ENCODE data around the gene AMACR. TPM values are rescaled to one million over a fixed set of nuclear protein-coding genes. Genes with fewer than 3 reads are reported as not detected.
A peak's percentile ranks its signal among the peaks of the same experiment; 100 is the strongest.

The AMACR gene
- total and polyA plus RNA-seq, 9 of the 15 experiments (the other 6 are each of a cell fraction or from before 2014, with no cell fraction given) = 0.72 to 4.6 (median 4.0) TPM

GRCh38 chr5:33984671-33985124, 23.2 kb downstream of the AMACR start, which contains the start of gene SLC45A2 (continued):
- TF ChIP-seq TCF3 (CRISPR knock-in tag; IDR thresholded peaks at IDR 0.05) (no peak), CBX8 (IDR thresholded peaks at IDR 0.05; ENCODE audit: borderline replicate concordance, extremely low read depth, low read depth, low read length, poor library complexity, severe bottlenecking) (no peak), CREB3L1 (IDR thresholded peaks at IDR 0.05; ENCODE audit: borderline replicate concordance, low read depth) (no peak; the same call in 1 of the 2 replicates), TRIM24 (IDR thresholded peaks at IDR 0.05) (0 out of 4 replicates have a peak, but pooled peaks of 1 of the 2 experiments have one; percentile 14), ZMIZ1 (IDR thresholded peaks at IDR 0.05; ENCODE audit: low read depth in 2 of 2, low read length in 2 of 2) (no peak), KLF1 (tag; IDR thresholded peaks at IDR 0.05) (no peak), ZNF212 (CRISPR knock-in tag; IDR thresholded peaks at IDR 0.05) (no peak), E2F1 (CRISPR knock-in tag; IDR thresholded peaks at IDR 0.05) (no peak), MGA (IDR thresholded peaks at IDR 0.05) (peak; percentile 65; the same call in 1 of the 2 replicates)

All from K562 (cell line).